PC-9 (cell line): ENCODE data around the gene ATP8B3.

Experiments
- CTCF ChIP-seq: fragments of 200-600 bp; sonication (generic); conservative IDR thresholded peaks from 2 replicates; pipeline ENCODE4 v1.6.1; 2017; ENCODE audit warnings: mixed run types, antibody characterized with exemption, mild to moderate bottlenecking, moderate library complexity
- EZH2 ChIP-seq: fragments of 200-600 bp; sonication (generic); IDR thresholded peaks from 2 replicates; pipeline ENCODE4 v1.8.0; 2017; ENCODE audit warnings: antibody characterized with exemption, low read depth

GRCh38 chr19:1756705-1757465 lies 55.2 kb downstream of the ATP8B3 start:
- TF ChIP-seq EZH2, result no peak
- TF ChIP-seq CTCF, result no peak
